Posterior cingulate gyrus (tissue), 11 donors: ENCODE data around the gene GALNT16.
"Not testable (repeated sequence)": the region's sequence is repeated elsewhere in the genome, so short reads cannot be mapped to it uniquely, and the experiment has no call there.

ENCODE experiments used
- DNase-seq, 10 donors: peaks; one replicate each; pipeline versions ENCODE4 v3.0.0 to v3.0.0-alpha.2; 2020 to 2021; ENCODE audit warnings: mixed read lengths in 3 of 10
- intact Hi-C: fragments of 100-400 bp; cut with DNase I; formaldehyde crosslinking; loops from one replicate; pipeline ENCODE4 v1.15.1; 2023

The GALNT16 gene

GRCh38 chr14:69387311-69387710 is 127.4 kb downstream of the GALNT16 start:
- DNase-seq = no peak
- intact Hi-C loops = no loop called here

DNA sequence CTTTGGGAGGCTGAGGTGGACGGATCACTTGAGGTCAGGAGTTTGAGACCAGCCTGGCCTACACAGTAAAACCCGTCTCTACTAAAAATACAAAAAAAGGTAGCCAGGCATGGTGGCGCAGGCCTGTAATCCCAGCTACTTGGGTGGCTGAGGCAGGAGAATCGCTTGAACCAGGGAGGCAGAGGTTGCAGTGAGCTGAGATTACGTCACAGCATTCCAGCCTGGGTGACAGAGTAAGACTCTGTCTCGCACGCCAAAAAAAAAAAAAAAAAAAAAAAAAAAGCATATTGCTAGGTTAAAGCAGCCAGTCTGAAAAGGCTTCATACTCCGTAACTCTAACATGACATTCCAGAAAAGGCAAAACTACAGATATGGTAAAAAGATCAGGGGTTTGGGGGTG is 131.4 kb downstream of the GALNT16 start:
- DNase-seq, intact Hi-C loops: not testable (repeated sequence)

DNA sequence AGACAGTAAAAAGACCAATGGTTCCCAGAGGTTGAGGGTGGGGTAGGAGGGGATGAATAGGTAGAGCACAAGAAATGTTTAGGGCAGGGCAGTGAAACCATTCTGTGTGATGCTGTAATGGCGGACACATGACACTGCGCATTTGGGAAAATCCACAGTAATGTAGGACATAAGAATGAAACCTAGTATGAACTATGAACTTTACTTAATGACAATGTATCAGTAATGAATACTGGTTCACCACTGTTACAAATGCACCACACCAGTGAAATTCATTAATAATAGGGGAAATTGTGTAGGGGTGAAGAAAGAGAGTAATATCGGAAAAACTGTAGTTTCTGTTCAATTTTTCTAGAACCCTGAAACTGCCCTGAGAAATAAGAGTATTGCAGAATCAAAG is 132.5 kb downstream of the GALNT16 start:
- no peak for DNase-seq
- intact Hi-C loops = no loop called here

GRCh38 chr14:69395929-69396328 is 136.0 kb downstream of the GALNT16 start:
- intact Hi-C loops = loop anchor here (5.0 kb wide), 2 partner anchors 204 to 371 kb away; partner anchors contain the start of genes EXD2 and SRSF5

DNA sequence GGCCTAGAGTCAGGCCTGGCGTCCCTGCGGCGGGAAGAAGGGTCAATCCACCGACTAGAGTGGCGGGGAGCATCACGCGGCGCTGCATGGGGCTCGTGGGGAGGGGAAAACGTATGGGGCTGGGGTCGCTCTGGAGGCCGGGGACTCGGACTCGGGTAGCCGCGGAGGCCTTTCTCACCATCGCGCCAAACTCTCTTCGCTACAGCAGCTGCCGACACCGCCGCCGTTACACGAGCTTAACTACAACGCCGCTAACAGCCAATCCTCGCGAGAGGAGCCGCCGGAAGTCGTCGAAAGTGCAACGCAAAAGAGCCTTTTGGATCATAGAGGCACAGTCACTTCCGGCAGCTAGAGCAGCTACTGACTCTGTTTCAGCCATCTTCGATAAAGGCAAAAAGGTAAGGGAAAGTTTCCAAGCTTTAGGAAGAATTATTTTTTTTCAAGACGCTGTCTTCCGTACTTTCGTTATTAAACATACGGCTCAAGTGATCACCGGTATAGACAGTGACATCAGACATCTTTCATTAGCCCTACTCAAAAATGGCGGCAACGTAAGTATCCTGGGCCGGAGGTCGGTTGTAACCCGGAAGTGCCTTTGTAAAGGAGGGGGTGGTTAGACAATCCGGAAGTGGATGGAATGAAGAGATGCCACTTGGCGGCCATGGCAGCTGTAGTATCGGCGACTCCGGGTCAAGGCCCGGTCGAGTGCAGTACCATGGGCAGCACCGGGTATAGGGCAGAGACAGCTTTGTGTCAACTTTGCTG is 138.3 kb downstream of the GALNT16 start, which contains the start of the genes ERH and SLC39A9:
ERH (minus strand) TSS at position 247 of the 765 bp plus-strand sequence; CDS start at position 181, 66 bp downstream.
SLC39A9 (plus strand) TSS at position 640 of the 765 bp plus-strand sequence. CDS start 678 bp downstream, outside the sequence.
- intact Hi-C loops = loop anchor here (5.0 kb wide), 2 partner anchors 206 to 369 kb away; partner anchors contain the start of genes EXD2 and SRSF5
- peak; percentile 92 to 99 (median 97) for DNase-seq

More at GRCh38 chr14:69395929-69396328, 136.0 kb downstream of the GALNT16 start:
- no peak for DNase-seq

- intact Hi-C loops = loop anchor here (5.0 kb wide), 2 partner anchors 207 to 368 kb away; partner anchors contain the start of genes EXD2 and SRSF5
- no peak for DNase-seq
These were observed 138.9 kb downstream of the GALNT16 start for GRCh38 chr14:69398818-69399210.

GRCh38 chr14:69399750-69400149 is 139.8 kb downstream of the GALNT16 start:
- no peak for DNase-seq
- intact Hi-C loops = loop anchor here (5.0 kb wide), 2 partner anchors 207 to 368 kb away; partner anchors contain the start of genes EXD2 and SRSF5

GRCh38 chr14:69400154-69400553 is 140.2 kb downstream of the GALNT16 start:
- intact Hi-C loops = no loop called here
- no peak for DNase-seq

GRCh38 chr14:69401841-69402240 is 141.9 kb downstream of the GALNT16 start:
- intact Hi-C loops = no loop called here
- DNase-seq = no peak

- DNase-seq = no peak
- intact Hi-C loops = no loop called here
These were observed 144.5 kb downstream of the GALNT16 start for GRCh38 chr14:69404478-69404877.

GRCh38 chr14:69404883-69405282 is 144.9 kb downstream of the GALNT16 start:
- no peak for DNase-seq
- intact Hi-C loops = no loop called here

- no peak for DNase-seq
- intact Hi-C loops = no loop called here
These were observed 145.8 kb downstream of the GALNT16 start for GRCh38 chr14:69405762-69406161.
